ENCODE results near the gene FUOM. TPM values are rescaled to one million over a fixed set of nuclear protein-coding genes. Genes with fewer than 3 reads are reported as not detected.

FUOM gene
- total and polyA plus RNA-seq, 2 donors (not counting 3 experiments of a cell fraction or from before 2014, with no cell fraction given): 17.4 to 33.9 TPM

DNA sequence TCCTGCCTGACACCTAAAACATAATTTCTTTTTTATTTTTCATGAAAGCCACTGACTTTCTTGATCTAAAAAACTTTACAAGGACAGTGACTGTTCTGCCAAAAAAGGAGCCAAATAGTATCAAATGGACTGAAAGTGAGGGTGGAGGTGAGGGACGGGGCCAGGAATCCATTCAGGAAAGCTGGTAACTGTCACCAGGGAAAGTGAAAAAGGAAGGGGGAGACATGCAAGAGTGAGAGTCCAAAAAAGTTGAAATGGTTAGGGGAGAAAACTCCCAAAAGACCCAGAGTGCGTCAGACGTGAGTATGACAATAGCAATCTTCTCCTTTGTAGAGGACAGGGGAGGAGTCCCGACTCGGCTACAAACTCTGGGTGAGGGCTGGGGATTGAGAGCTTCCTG is 13.6 kb downstream of the FUOM start:
- Histone ChIP-seq H2AFZ (ENCODE audit: low read depth, low read length) (no peak overlapping the region), H3K27ac (ENCODE audit: insufficient read depth, low read depth, low read length) (no peak overlapping the region), H3K4me2 (ENCODE audit: insufficient read depth, low read length) (no peak overlapping the region), H3K27me3 (ENCODE audit: control insufficient read depth in 2 of 2, insufficient read depth in 2 of 2, low read length in 2 of 2) (no peaks in the 10 kb centered on the region), H3K9ac (replicated peaks; ENCODE audit: extremely low read depth, insufficient read depth, low read length) (no peak overlapping the region), H3K4me3 (replicated peaks in 1 of 3; ENCODE audit: insufficient read depth in 1 of 3, low read depth in 1 of 3, low read length in 3 of 3) (no peak overlapping the region), H4K20me1 (replicated peaks; ENCODE audit: control insufficient read depth, extremely low read depth, insufficient read depth, low read length) (no peaks in the 10 kb centered on the region), H3K9me1 (replicated peaks; ENCODE audit: control insufficient read depth, extremely low read depth, insufficient read depth, low read length) (no peaks in the 10 kb centered on the region), H3K36me3 (ENCODE audit: control insufficient read depth in 2 of 2, extremely low read depth in 1 of 2, insufficient read depth in 2 of 2, low read length in 2 of 2) (no peaks in the 10 kb centered on the region), H3K9me3 (replicated peaks; ENCODE audit: control insufficient read depth, insufficient read depth, low read length) (no peaks in the 10 kb centered on the region), H3K4me1 (ENCODE audit: control insufficient read depth, extremely low read depth, insufficient read depth, low read length) (no peaks in the 10 kb centered on the region), H3K79me2 (ENCODE audit: control insufficient read depth, insufficient read depth, low read length) (no peaks in the 10 kb centered on the region)
- DNase-seq (ENCODE audit: low read depth, low spot score) (no peak), FAIRE-seq (no peak)
- ChIA-PET CTCF (interaction anchor here (1.3 kb wide), 1 partner anchor 9 kb away, joined by 5 read pairs; no protein-coding TSS in a partner anchor), POLR2A (no interaction called here)
- BruUV-seq (replicated peaks): no TSS peak
- TF ChIP-seq, protein P1, sequence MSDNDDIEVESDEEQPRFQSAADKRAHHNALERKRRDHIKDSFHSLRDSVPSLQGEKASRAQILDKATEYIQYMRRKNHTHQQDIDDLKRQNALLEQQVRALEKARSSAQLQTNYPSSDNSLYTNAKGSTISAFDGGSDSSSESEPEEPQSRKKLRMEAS (IDR thresholded peaks at IDR 0.05; ENCODE audit: insufficient read depth, insufficient read length): no peak
- dilution Hi-C loops (cut with MboI; ENCODE audit: extremely low pct_ligation_motif_present, low sequenced_read_pairs) (no loop called here), intact Hi-C loops (cut with micrococcal nuclease) (no loop called here)

DNA sequence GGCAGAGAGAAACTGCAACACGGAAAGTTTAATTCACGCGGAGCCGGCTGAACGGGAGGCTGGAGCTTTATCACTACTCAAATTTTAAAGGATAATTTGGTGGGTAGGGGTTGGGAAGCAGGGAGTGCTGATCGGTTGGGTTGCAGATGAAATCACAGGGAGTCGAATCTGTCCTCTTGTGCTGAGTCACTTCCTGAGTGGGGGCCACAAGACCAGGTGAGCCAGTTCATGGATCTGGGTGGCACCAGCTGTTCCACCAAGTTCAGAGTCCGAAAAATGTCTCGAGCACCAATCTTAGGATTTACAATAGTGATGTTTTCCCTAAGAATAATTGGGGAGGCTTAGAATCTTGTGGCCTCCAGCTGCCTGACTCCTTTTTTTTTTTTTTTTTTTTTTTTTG is 14.3 kb downstream of the FUOM start:
- FAIRE-seq: no peak
- POLR2A ChIA-PET: interaction anchor here (0.7 kb wide), 1 partner anchor 35 kb away, joined by 5 read pairs; no protein-coding TSS in a partner anchor
- Histone ChIP-seq H3K9ac (replicated peaks; ENCODE audit: extremely low read depth, insufficient read depth, low read length) (no peak overlapping the region), H3K27me3 (ENCODE audit: control insufficient read depth in 2 of 2, insufficient read depth in 2 of 2, low read length in 2 of 2) (no peaks in the 10 kb centered on the region), H3K4me3 (replicated peaks in 1 of 3; ENCODE audit: insufficient read depth in 1 of 3, low read depth in 1 of 3, low read length in 3 of 3) (no peak overlapping the region), H3K9me1 (replicated peaks; ENCODE audit: control insufficient read depth, extremely low read depth, insufficient read depth, low read length) (no peaks in the 10 kb centered on the region), H3K4me1 (ENCODE audit: control insufficient read depth, extremely low read depth, insufficient read depth, low read length) (no peaks in the 10 kb centered on the region), H3K36me3 (ENCODE audit: control insufficient read depth in 2 of 2, extremely low read depth in 1 of 2, insufficient read depth in 2 of 2, low read length in 2 of 2) (no peaks in the 10 kb centered on the region), H3K4me2 (ENCODE audit: insufficient read depth, low read length) (no peak overlapping the region), H3K79me2 (ENCODE audit: control insufficient read depth, insufficient read depth, low read length) (no peaks in the 10 kb centered on the region), H3K9me3 (replicated peaks; ENCODE audit: control insufficient read depth, insufficient read depth, low read length) (no peaks in the 10 kb centered on the region), H2AFZ (ENCODE audit: low read depth, low read length) (no peak overlapping the region), H4K20me1 (replicated peaks; ENCODE audit: control insufficient read depth, extremely low read depth, insufficient read depth, low read length) (no peaks in the 10 kb centered on the region), H3K27ac (ENCODE audit: insufficient read depth, low read depth, low read length) (no peak overlapping the region)
- BruUV-seq (replicated peaks): no TSS peak
- CTCF ChIA-PET: interaction anchor here (0.6 to 1.3 kb wide), 2 partner anchors 10 to 14 kb away, joined by 3 to 5 read pairs; partner anchors contain the start of gene FUOM
- no peak for TF ChIP-seq POLR2A (IDR thresholded peaks at IDR 0.05; ENCODE audit: low read depth, low read length)
- TF ChIP-seq JUN (IDR thresholded peaks at IDR 0.05; ENCODE audit: borderline replicate concordance, insufficient read depth, insufficient read length, low read depth): no peak
- TF ChIP-seq, protein P2, sequence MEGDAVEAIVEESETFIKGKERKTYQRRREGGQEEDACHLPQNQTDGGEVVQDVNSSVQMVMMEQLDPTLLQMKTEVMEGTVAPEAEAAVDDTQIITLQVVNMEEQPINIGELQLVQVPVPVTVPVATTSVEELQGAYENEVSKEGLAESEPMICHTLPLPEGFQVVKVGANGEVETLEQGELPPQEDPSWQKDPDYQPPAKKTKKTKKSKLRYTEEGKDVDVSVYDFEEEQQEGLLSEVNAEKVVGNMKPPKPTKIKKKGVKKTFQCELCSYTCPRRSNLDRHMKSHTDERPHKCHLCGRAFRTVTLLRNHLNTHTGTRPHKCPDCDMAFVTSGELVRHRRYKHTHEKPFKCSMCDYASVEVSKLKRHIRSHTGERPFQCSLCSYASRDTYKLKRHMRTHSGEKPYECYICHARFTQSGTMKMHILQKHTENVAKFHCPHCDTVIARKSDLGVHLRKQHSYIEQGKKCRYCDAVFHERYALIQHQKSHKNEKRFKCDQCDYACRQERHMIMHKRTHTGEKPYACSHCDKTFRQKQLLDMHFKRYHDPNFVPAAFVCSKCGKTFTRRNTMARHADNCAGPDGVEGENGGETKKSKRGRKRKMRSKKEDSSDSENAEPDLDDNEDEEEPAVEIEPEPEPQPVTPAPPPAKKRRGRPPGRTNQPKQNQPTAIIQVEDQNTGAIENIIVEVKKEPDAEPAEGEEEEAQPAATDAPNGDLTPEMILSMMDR (IDR thresholded peaks at IDR 0.05; ENCODE audit: extremely low read depth in 1 of 2, insufficient read depth in 1 of 2, low read depth in 1 of 2, low read length in 2 of 2): no peak
- TF ChIP-seq GATA2 (IDR thresholded peaks at IDR 0.05; ENCODE audit: insufficient read depth, insufficient read length, low read depth, low read length): no peak
- no peak for TF ChIP-seq MYC (IDR thresholded peaks at IDR 0.05; ENCODE audit: low read depth, low read length)
- TF ChIP-seq FOS (IDR thresholded peaks at IDR 0.05; ENCODE audit: borderline replicate concordance, insufficient read depth, low read length): no peak
- TF ChIP-seq, protein P1 (IDR thresholded peaks at IDR 0.05; ENCODE audit: insufficient read depth, insufficient read length): no peak
- no peak for TF ChIP-seq EZH2 (IDR thresholded peaks at IDR 0.05; ENCODE audit: borderline replicate concordance, low read depth, low read length, severe bottlenecking)
- no peak for TF ChIP-seq POLR2AphosphoS5 (IDR thresholded peaks at IDR 0.05; ENCODE audit: insufficient read depth, low read depth, low read length)
- dilution Hi-C loops (cut with MboI; ENCODE audit: extremely low pct_ligation_motif_present, low sequenced_read_pairs): no loop called here
- DNase-seq (ENCODE audit: low read depth, low spot score): no peak
- intact Hi-C loops (cut with micrococcal nuclease): no loop called here

Measured in endothelial cell of umbilical vein (primary cell).